Adipocyte (in vitro differentiated cells): Measurements from ENCODE around the gene KLC3.

ENCODE experiments used
- DNase-seq: peaks from one replicate; pipeline ENCODE4 v3.0.0-alpha.2; 2015; ENCODE audit warnings: low read depth
- H3K27me3 ChIP-seq: replicated peaks from 2 replicates; pipeline ENCODE4 v1.7.0; 2013; ENCODE audit warnings: mild to moderate bottlenecking, low read length, moderate library complexity; ENCODE audit not compliant: control insufficient read depth, insufficient read depth
- H3K36me3 ChIP-seq: 2 replicates; pipeline ENCODE4 v1.7.0; 2013; ENCODE audit warnings: low read length, mild to moderate bottlenecking, moderate library complexity; ENCODE audit not compliant: control insufficient read depth, insufficient read depth, severe bottlenecking
- H3K4me1 ChIP-seq: 2 replicates; pipeline ENCODE4 v1.7.0; 2013; ENCODE audit warnings: mild to moderate bottlenecking, low read length, moderate library complexity; ENCODE audit not compliant: control insufficient read depth, insufficient read depth
- H3K4me3 ChIP-seq: 2 replicates; pipeline ENCODE4 v1.7.0; 2013; ENCODE audit warnings: mild to moderate bottlenecking, low read length, moderate library complexity
- H3K9ac ChIP-seq: 2 replicates; pipeline ENCODE4 v1.7.0; 2013; ENCODE audit warnings: mild to moderate bottlenecking, low read length, moderate library complexity
- H3K9me3 ChIP-seq: 2 replicates; pipeline ENCODE4 v1.7.0; 2013; ENCODE audit warnings: mild to moderate bottlenecking, low read length, moderate library complexity; ENCODE audit not compliant: control insufficient read depth

KLC3 gene

DNA sequence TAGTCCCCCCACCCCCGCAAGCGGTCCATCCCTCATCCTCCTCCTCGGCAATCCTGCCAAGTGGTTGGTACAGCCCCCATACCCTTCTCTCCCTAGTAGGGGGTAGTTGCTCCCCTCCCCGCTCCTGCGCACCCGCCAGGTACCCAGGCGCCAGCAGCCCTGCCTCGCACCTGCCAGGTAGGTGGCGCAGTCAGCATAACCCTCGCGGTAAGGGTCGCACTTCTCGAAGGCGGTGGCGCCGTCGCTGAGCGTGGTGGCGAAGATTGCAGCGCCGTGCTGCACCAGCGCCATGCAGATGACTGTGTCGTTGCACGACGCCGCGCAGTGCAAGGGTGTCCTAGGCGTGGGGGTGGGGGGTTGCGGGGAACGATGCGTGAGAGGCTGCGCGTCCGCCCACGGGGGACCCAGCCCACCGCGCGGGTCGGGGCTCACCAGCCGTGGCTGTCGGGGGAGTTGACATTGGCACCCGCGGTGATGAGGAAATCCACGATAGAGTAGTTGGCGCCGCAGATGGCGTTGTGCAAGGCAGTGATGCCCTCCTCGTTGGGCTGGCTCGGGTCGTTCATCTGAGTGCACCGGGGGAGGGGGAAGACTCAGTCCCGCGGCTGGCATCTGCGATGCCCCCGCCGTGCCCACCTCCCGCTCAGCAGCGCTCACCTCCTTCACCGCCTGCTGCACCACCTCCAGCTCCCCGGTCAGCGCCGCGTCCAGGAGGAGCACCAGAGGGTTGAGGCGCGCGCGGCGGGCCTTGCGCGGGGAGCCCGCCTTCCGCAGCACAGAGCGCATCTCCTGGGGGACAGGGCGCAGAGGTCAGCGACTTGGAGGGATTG is 45.1 kb downstream of the KLC3 start:
- H3K4me3 ChIP-seq, result peak overlapping the region; percentile 33
- no peaks in the 10 kb centered on the region for H3K36me3 ChIP-seq
- peaks cover 6% of the 10 kb centered on the region for H3K27me3 ChIP-seq
- H3K4me1 ChIP-seq, result peaks cover 12% of the 10 kb centered on the region
- DNase-seq, result no peak
- no peaks in the 10 kb centered on the region for H3K9me3 ChIP-seq
- H3K9ac ChIP-seq, result no peak overlapping the region

DNA sequence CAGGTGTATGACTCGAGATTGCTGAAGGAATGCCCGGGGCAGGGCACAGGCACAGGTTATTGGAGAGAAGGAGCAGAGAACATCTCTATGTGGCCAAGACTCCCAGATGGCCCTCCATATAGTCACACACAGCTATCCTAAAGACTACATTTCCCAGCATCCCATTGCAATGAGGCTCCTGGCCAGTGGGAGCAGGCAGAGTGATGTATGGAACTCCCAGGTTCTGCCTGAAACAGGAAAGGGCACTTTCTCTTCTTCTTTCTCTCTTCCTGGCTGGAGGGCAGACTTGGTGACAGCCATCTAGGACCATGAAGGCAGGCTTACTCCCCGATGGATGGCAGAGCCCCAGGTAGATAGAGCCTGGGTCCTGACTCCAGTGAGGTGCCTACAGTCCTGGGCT is 50.8 kb downstream of the KLC3 start:
- Histone ChIP-seq H3K9ac (no peak overlapping the region), H3K27me3 (no peaks in the 10 kb centered on the region), H3K4me1 (peaks cover under 1% of the 10 kb centered on the region), H3K4me3 (no peak overlapping the region), H3K9me3 (no peaks in the 10 kb centered on the region), H3K36me3 (no peaks in the 10 kb centered on the region)
- DNase-seq, result no peak

DNA sequence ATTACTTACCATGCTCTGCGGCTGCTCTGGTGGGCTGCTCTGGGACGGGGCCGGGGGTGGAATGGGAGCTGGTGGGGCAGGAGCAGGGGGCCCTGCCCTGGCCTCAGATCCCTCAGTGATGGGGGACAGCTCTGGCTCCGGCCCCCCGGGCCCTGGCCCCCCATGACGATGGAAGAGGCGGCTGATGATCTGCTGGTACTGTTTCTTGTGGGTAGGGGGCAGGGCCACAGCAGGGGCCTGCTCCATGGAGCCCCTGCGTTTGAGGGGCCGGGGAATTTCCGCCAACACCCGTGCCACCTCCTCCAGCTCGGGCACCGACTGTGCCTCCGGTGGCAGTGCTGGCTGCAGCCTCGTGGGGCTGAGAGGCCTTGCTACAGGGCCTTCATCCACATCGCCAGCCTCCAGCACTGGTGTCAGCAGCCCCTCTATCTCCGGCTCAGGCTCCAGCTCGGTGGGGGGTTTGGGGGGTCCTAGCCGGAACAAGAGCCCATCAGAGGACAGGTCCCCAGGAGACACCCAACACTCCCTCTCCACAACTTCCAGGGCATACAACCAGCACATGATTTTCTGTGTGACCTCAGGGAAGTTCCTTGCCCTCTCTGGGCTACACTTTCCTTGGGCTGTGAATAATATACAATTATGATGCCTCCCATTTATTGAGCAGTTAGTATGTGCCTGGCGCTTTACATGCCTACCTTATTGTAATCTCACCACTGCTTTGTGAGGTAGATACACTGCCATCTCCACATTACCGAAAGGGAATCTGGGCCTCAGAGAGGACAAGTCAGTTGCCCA is 51.5 kb downstream of the KLC3 start:
- Histone ChIP-seq H3K9ac (no peak overlapping the region), H3K27me3 (no peaks in the 10 kb centered on the region), H3K9me3 (no peaks in the 10 kb centered on the region), H3K4me3 (no peak overlapping the region), H3K36me3 (no peaks in the 10 kb centered on the region), H3K4me1 (no peaks in the 10 kb centered on the region)
- no peak for DNase-seq

DNA sequence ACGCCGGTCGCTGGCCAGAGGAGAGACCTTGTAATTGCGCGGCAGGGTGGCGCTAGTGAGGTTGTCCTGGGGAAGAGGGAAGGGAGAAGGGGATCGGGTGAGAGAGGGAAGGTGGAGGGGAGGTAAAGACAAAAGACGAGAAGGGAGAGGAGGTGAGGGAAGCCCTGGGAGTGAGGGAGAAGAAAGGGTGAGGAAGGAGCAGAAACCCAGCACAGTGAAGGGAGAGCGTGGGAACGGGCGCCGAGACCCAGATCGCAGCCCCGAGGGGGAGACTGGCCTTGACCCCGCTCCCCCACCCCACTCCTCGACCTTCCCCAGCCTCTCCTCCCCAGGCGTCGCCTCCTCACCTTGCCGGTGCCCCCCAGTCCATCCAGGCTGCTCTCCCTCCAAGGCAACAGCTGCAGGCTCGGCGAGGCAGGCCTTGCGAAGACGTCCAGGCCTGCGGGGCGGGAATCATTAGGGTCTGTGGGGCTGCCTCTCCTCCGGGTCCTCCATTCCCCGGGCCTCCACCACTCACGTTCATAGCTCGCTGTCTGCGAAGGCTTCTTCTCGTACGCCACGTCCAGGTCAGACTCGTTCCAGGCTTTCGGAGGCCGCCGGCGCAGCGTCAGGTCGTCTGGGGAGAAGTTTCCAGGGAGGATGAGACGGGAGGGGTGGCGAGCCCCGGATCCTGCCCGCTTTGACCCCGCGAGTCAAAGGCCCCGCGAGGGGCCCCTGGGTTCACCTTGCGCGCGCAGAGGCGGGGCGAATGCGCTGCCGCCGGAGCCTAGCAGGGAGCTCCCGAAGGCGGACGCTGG is 55.5 kb downstream of the KLC3 start:
- Histone ChIP-seq H3K9me3 (no peaks in the 10 kb centered on the region), H3K9ac (no peak overlapping the region), H3K4me3 (no peak overlapping the region), H3K36me3 (no peaks in the 10 kb centered on the region), H3K27me3 (no peaks in the 10 kb centered on the region), H3K4me1 (peaks cover 8% of the 10 kb centered on the region)
- no peak for DNase-seq

DNA sequence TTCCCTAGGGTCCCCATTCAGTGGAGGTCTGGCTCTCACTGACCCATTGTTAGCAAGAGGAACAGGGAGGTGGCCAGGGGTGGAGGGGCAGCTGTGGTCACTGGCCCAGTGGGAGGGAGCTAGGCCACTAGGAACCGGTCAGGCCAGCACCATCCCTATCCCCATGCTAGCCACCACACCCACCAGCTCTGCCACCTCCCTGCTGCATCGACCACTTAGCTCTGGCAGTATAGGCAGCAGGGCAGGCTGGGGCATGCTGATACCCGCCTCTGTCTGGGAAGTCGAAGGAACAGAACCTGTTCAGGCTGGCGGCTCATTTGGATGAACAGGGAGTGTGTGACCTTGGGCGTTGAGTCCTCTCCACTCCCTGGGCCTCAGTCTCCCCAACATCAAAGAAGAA is 59.6 kb downstream of the KLC3 start:
- H3K36me3 ChIP-seq, result no peaks in the 10 kb centered on the region
- no peaks in the 10 kb centered on the region for H3K27me3 ChIP-seq
- no peak overlapping the region for H3K4me3 ChIP-seq
- DNase-seq, result no peak
- no peak overlapping the region for H3K9ac ChIP-seq
- no peaks in the 10 kb centered on the region for H3K9me3 ChIP-seq
- peaks cover 27% of the 10 kb centered on the region for H3K4me1 ChIP-seq
